Neural progenitor cell (in vitro differentiated cells): ENCODE results near the gene FADS6.

Experiments
- CTCF ChIP-seq: fragments of 200-600 bp; sonication (generic); IDR thresholded peaks from 2 replicates; pipeline ENCODE4 v1.5.1; 2017; ENCODE audit warnings: antibody characterized with exemption, mild to moderate bottlenecking
- EZH2 ChIP-seq: fragments of 200-600 bp; sonication (generic); IDR thresholded peaks from 2 replicates; pipeline ENCODE4 v1.6.1; 2017; ENCODE audit warnings: antibody characterized with exemption, mild to moderate bottlenecking, moderate library complexity

- TF ChIP-seq EZH2: no peak
- TF ChIP-seq CTCF: no peak
Observed at GRCh38 chr17:74840989-74841666, 52.3 kb downstream of the FADS6 start.
